ENCODE data around the gene TAF15.

The TAF15 gene

GRCh38 chr17:35821308-35821707, 12.0 kb downstream of the TAF15 start:
- DNase-seq = no peak

GRCh38 chr17:35825206-35825605, 15.9 kb downstream of the TAF15 start:
- DNase-seq = no peak

- DNase-seq = no peak
Measured at GRCh38 chr17:35841101-35841500, 31.8 kb downstream of the TAF15 start.

GRCh38 chr17:35841505-35841904, 32.2 kb downstream of the TAF15 start:
- no peak for DNase-seq

DNA sequence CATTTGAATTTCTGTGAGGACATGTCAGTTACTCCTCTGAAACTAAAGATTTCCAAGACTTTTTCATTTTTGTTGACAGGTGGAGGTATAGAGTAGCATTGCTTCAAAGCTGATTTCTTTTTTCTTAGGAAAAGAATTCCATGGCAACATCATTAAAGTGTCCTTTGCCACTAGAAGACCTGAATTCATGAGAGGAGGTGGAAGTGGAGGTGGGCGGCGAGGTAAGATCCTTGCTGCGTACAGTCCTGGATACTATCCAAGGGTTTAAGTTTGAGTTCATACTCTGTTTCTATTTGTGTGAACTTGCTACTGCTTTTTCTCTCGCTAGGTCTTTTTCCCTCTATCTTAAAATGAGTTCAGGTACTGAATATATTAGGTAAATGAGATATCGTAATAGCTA, 33.0 kb downstream of the TAF15 start:
- no peak for DNase-seq

GRCh38 chr17:35843698-35844097, 34.4 kb downstream of the TAF15 start:
- no peak for DNase-seq

GRCh38 chr17:35844547-35844946, 35.3 kb downstream of the TAF15 start:
- no peak for DNase-seq

DNA sequence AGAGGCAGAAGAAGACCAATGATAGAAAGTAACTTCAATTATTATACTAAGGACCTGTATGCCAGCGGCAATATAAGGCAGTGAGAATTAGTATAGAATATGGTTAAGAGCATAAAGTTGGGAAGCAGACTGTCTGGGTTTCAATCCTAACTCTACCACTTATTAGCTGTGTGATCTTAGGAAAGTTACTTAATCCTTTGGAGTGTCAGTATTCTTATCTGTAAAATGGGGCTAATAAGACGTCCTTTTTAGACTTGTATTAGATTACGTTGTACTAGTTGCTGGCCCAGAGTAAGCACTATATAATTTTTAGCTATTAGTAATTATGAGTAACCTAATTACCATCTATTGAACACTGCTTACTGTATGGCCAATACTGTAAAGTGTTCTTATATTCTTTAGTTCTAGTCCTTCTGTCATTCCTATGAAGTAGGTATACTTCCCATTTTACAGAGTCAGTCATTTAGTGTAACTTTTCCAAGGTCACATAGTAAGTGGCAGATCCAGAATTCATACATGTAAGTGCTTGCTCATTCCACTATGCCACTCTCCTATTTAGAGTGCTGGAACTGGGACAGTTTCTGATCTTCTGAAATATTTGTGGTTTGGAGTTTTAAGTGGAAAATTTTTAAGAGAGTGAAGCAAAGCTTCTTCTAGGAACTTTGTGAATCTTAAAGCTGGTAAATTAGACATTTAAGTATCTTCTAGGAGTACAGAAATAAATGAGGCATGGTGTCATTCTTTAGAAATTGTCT, 36.9 kb downstream of the TAF15 start:
- no peak for DNase-seq

DNA sequence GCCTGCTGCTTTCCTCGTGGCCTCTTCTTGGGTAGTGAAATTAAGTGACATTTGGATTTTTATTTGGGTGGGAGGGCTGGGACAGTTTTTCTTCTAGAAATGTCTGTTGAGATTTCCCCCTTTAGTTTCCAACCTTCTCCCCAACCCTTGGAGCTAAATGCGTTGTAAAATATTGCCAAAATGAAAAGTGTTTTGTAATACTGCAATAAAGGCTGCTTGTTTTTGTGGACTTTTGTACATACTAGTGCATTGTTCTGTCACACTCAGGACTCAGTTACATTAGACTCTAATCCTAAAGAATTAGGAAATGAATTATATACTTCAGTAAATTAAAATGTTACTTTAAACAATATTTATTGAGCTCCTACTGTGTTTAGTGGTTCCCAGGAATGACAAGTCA, 37.7 kb downstream of the TAF15 start:
- DNase-seq = no peak

GRCh38 chr17:35847633-35848373, 38.5 kb downstream of the TAF15 start:
- DNase-seq = no peak

- peak; percentile 44 for DNase-seq
Measured at GRCh38 chr17:35849469-35850348, 40.4 kb downstream of the TAF15 start.

GRCh38 chr17:35855965-35856364, 46.7 kb downstream of the TAF15 start:
- no peak for DNase-seq

GRCh38 chr17:35856603-35857002, 47.3 kb downstream of the TAF15 start:
- no peak for DNase-seq

DNA sequence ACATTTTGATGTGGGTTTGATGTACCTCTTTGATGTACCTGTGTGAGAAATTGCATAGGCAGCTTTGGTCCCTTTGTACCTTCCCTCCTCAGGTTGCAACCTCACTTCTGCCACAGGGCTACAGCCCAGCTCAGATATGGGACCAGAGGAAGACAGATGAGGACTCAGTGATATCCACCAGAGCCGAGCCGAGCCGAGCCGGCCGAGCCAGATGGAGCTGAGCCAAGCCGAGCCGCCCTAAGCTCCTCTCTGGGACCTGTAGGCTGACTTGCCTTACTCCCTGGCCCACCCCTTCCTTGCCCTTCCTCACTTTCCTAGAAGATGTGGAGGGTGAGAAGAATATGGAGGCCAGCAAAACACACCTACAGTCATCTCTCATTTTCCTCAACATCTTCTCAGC, 55.6 kb downstream of the TAF15 start:
- DNase-seq = no peak

DNA sequence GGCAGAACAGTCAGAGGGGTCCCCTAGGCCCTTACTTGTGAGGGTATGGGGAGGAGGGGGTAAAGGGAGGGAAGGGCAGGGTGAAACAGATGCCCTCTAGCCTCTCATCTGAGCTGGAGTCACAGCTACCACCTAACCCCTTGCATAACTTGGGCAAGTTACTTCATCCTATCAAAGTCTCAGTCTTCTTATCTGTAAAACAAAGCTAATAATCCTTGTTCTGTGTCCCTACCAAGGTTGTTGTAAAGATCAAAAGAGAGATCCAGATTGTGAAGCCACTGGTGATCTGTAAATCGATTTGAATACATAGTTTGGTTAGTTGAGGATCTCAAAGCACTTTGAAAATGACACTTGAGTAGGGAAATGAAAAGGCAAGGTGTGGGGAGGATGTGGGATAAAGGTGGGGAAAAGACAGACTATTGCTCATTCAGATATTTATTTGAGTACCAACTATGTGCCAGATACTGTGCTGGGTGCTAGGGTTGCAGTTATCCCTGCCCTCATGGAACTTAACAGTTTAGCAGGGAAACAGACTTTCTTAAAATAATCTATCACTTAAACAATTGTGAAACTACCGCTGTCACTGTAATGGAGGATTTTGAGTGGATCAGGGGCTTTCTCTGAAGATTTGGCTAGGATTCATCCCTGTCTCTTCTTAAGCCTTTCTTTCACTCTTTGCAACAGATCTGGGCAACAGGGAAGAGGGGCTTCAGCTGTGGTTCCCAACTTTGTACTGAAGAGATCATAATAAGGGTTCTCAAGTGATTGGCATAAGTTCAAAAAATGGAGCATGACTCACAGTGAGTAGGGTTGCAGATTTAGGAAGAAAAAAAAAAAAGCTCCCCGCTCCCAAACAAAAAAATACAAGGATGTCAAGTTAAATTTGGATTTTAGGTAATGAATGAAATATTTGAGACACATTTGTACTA, 56.4 kb downstream of the TAF15 start:
- DNase-seq = no peak

- no peak for DNase-seq
Measured at GRCh38 chr17:35866341-35866950, 57.2 kb downstream of the TAF15 start.

DNA sequence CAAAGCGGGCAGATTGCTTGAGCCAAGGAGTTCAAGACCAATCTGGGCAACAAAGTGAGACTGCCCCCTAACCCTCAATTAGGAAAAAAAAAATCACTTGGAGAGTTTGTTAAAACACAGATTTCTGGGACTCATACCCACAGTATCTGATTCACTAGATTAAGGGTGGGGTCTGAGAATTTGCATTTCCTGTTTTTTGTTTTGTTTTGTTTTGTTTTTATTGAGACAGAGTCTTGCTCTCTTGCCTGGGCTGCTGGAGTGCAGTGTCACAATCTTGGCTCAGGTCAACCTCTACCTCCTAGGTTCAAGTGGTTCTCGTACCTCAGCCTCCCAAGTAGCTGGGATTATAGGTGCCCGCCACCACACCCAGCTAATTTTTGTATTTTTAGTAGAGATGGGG, 58.3 kb downstream of the TAF15 start:
- no peak for DNase-seq

DNA sequence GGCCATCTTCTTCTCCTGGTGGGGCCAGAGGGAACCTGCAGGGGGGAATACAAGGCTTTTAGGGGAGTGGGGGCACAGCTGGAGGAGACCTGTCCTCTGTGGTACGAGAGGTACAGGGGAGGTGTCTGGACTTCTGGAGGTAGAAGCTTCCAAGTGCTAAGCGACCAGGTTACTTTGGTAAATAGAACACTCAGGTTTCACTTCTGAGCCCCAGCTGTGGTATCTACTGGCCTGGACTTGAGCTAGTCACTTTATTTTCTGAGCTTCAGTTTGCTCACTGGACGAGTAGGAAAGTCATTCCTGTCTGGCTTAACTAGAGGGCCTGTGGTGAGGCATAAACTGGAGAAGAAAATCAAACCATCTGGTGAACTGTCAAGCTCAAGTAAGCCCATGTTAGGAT, 59.5 kb downstream of the TAF15 start, which contains the start of gene HEATR9:
HEATR9 (minus strand) TSS at position 155 of the 400 bp plus-strand sequence; CDS start at position 6, 149 bp downstream.
- no peak for DNase-seq

DNA sequence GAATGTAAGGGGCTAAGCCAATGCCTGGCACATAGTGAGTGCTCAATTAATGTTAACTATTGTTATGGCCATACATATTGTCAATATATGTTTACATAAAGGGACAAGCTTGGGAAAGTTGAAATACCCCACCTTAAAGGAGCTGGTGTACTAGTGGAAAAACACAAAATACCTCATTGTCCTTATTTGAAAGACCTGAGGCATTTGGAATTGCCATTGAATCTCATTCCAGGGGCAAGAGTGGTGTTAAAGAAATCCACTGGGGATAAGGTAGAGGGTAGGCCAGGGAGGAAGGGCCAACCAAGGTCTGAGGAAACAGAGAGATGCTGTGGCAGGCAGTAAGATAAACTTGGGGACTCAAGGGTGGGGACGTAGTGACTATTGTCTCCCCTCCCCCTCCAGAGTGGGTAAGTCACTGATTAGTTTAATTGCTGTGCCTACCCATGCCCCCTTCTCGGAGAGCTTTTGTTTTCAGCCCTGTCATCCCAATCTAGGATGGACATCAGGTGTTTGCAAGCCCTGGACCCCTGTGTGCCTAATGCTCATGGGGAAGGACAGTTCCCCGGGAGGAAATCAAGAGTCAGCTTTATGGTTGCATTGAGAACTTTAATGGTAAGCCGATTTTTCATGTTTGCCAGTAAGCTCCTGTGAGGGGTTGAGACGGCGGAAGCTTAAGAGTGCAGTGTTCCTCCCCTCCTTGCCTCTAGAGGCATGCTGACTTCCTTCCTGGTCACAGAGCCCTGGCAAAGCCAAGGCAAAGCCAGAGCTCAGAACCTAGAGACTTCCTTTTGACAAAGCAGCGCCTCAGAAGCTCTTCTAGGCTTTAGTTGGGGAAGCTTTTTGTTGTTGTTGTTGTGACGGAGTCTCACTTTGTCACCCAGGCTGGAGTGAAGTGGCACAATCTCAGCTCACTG, 61.9 kb downstream of the TAF15 start:
- DNase-seq = no peak

DNA sequence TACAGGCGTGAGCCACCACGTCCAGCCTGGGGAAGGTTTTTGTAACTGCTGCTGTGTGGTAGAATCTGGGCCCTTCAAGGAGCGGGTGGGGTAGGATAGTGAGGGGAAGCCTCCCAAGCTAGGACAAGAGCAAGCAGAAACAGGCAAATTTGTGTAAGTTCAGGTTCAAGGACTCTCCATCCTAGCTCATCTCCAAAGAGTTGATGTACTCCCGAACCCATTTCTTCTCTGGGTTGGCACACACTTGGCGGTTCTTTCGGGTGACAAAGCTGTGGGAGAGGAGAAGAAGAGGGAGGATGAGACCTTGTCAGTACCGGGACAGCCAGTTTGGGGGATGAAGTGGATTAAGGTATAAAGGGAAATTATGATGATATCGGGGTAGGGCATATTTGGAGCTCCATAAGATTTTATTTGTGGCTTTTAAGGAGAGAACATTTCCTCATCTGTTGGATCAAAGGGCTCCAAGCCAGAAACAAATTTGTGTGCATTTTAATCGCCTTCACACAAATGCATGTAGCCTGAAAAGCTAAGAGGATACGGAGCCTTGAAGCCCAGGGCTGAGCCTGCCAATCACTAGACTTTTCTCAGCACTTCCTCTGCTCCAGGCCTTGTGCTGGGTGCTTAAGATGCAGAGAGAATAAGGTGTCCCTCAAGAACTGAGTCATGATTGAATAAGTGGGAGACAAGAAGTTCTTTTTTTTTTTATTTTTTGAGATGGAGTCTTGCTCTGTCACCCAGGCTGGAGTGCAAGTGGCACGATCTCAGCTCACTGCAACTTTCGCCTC, 63.1 kb downstream of the TAF15 start:
- no peak for DNase-seq
